SKM-1 treated with dmso at 0.1 percent for 144 hours (cell line): ENCODE data around the gene MIA2.

Experiments
- DNase-seq: peaks from one replicate; lab custom pipeline; 2025; ENCODE audit not compliant: unreplicated experiment; lab: John Stamatoyannopoulos, UW

MIA2 gene

DNA sequence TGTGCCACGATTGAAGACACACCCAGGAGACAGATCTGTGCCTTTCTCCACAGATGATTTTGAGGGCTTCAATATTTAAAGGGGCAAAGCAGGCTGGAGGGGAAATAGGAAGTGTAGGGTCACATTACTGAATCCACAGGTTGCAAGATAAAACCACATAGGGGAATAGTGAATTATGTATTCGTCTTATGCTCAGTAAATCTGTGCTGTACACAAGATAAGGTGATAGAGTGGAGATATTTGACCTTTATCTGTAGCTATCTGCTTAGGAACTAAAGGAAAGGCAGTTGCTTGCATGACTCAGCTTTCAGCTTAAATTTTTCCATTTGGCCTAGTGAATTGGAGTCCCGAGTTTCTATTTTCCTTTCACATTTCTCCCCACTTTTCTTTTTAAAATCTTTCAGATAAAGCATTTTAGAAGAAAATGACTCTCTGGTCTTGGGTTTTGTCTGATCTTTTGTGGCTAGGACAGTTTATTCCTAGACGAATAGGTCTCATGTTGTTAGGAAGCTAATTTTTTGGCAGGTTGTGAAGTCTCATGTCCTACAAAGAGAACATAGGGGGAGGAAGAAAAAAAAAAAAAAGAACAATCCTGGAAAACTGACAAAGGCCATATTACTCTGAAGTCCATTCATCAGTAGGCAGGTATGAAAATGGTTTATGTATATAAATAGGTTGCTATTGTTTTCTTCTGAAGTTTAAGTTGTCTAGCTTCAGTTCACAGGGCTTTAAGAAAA, 143.1 kb downstream of the MIA2 start:
- DNase-seq = no peak

DNA sequence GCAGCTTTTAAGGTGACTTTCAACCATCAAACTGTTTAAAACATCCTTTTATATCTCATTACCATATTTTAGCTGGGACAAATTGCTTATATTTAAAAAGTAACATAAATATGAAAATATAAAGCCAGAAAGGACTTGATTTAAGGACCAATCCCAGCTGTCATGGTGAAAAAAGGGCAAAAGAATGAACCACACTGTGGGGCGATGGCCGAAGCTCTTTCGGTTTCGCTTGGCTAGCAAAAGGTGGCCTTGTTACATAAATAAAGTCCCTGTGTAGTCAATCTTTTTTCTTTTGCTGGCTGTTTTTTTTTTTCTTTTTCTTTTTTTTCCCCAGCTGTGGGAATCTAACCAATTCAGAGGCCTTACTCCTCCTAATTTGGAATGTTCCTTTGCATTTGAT, 147.7 kb downstream of the MIA2 start:
- no peak for DNase-seq

DNA sequence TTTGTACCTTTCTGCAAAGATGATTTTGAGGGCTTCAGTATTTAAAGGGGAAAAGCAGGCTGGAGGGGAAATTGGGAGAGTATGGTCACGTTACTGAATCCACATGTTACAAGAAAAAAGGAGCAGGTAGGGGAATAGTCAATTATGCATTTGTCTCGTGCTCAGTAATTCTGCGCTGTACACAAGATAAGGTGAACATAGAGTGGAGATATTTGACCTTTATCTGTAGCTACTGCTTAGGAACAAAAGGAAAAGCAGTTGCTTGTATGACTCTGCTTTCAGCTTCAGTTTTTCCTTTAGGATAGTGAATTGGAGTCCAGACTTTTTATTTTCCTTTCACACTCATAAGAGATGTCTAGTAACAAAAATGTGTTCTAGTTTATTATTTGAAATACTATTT, 148.7 kb downstream of the MIA2 start:
- no peak for DNase-seq

DNA sequence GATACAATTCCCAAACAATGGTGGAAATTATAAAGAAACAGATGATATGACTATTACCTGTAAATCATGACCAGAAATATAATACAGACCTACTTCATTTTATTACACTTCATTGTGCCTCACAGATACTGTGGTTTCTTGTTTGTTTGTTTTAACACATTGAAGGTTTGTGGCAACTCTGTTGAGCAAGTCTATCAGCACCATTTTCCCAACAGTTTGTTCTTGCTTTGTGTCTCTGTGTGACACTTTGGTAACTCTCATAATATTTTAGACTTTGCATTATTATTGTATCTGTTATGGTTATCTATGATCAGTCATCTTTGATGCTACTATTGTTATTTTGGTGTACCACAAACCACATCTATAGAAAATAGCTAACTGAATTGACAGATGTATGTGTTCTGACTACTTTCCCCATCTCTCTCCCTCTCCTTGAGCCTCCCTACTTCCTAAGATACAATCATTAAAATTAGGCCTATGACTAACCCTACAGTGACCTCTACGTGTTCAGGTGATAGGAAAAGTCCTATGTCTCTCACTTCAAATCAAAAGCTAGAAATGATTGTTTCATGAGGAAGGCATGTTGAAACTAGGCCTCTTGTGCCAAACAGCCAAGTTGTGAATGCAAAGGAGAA, 149.4 kb downstream of the MIA2 start:
- no peak for DNase-seq

DNA sequence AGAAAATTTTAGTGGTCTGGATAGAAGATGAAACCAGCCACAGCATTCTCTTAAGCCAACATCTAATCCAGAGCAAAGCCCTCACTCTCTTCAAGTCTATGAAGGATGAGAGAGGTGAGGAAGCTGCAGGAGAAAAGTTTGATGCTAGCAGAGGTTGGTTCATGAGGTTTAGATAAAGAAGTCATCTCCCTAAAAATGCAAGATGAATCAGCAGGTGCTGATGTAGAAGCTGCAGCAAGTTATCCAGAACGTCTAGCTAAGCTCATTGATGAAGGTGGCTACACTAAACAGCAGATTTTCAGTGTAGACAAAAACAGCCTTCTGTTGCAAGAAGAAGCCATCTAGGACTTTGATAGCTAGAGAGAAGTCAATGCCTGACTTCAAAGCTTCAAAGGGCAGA, 150.0 kb downstream of the MIA2 start:
- DNase-seq = no peak

DNA sequence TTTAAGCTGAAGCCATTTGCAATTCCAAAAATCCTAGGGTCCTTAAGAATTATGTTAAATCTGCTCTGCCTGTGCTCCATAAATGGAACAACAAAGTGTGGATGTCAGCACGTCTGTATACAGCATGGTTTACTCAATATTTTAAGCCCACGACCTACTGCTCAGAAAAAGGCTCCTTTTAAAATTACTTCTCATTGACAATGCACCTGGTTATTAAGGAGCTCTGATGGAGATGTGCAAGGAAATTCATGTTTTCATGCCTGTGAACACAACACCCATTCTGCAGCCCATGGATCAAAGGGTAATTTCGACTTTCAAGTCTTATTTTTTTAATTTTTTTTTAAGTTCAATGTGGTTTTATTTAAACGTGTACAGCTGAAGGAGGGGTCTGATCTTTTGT, 150.5 kb downstream of the MIA2 start:
- DNase-seq = no peak

DNA sequence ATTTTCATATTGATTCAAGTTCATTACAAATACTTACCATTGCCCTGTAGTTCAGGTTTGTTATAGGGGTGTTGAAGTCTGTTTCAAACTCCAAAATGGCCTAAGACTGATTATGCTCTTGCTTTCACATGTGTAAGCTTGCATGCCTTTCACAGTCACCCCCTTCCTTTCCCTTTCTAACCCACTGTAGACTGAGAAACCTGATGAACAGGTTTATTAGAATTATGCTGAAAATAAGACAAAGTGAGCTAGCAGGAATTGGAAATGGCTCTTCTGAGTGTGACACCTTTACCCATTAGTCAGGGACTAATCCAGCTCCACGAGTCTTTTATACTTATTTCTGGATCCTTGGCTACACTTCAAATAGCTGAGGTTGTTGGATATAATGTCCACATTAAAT, 159.6 kb downstream of the MIA2 start:
- no peak for DNase-seq

DNA sequence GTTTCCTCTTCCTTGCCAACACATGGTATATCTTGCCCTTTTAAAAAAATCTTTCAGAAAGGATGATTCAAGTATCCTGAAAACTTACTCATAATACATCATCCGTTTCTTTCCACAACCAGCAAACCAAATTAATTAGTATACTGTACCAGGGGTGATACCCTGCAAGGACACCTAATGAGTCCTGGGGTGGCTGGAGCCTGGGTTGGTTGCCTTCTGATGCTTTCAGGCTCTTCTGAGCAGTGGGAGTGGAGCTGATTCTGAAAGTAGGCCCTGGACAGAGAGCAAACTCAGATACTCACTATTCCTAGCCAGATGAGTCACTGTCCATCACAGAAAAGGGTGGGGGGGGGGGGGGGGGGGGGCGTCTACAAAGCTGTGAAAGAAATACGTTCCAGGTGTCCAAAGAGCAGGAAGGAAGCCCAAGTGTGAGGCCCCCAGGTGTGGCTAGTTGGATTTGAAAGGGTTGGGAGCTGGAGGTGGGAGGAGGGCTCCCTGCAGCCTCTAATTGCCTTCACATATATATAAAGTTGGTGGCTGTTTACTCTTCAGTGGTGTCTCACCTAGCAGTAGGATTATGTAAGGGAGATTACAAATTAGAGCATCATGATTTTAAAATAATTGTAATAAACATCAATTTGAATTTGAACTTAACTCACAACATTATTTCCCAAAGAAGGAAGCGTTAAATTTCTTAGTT, 162.0 kb downstream of the MIA2 start:
- DNase-seq = no peak

DNA sequence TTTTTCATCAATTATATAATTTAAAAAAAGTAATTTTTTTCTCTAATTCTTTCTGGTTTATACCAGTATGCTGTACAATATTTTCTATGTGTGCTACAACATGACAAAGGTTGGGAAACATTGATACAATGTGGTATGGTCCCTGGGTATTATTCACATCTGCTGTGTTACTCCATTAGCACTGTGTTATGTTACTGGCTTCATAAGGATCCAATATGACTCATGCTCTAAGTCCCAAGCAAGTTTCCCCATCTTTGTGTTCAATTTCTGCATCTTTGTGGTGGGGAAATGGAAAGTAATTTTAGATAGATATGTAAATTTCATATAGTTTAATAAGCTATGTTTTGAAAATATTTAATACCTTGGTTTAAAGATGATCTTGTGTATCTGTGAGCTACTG, 162.7 kb downstream of the MIA2 start:
- no peak for DNase-seq

DNA sequence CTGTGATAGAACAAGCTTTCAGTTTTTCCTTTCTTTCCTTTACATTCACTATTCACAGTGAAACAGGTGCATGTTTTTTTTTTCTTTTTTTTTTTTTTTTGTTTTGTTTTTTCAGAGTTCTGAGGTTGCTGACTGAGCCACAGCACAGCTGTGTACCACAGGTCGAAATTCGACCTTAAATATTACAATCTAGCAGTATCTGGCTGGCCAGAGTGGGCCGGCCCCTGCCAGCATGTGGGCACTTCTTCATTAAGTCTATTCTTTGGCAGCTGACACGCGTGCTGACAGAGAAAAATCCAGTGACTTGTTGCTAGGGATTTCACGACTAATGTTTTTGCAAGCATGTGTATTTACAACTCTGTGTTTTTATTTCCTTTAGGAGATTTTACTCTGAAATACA, 164.7 kb downstream of the MIA2 start:
- no peak for DNase-seq

DNA sequence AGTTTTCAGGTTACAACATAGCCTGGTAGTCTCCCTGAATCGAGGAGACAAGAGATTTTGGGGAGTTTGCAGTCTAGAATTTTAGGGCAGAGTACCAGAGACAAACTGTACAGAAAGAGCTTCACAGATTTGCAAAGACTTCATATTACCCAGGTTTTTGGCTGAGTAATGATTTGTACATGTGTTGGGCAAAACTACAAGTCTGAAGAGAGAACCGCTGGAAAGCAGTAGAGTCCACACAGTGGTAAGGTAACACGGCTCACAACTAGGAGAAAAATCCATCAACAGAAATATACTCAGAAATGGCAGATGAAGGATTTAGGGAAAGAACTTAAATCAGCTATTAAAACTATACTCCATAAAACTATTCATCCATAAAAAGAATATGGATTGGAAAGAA, 172.8 kb downstream of the MIA2 start:
- DNase-seq = no peak

DNA sequence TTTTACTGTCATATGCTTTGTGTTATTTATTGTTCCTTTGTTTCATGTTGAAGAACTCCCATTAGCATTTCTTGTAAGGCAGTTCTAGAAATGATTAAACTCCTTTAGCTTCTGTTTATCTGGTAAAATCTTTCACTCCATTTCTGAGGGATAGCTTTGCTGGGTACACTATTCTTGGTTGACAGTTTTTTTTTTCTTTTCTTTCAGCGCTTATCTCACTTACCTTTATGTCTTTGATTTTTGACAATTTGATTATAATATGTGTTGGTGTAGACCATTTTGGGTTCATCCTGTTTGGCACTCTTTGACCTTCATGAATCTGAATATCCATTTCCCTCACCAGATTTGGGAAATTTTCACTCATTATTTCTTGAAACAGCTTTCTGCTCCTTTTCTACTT, 182.4 kb downstream of the MIA2 start:
- no peak for DNase-seq

DNA sequence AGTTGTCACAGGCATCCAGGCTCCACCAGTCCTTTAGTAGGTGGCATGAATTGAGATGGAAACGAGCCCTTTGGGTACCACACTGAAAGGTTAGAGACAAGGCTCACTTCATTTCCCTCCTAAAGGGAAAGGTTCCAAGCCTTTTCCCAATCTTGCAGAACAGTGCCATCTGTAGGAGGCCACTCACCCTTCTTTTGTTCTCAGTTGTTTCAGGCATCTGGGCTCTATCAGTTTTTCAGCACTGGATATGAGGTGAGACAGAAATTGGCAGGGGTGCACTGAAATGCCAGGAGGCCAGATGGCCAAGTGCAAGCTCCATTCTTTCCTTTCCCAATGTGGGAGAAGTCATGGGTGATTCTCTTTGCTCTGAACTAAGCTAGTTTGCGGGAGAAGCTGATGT, 183.3 kb downstream of the MIA2 start:
- no peak for DNase-seq

DNA sequence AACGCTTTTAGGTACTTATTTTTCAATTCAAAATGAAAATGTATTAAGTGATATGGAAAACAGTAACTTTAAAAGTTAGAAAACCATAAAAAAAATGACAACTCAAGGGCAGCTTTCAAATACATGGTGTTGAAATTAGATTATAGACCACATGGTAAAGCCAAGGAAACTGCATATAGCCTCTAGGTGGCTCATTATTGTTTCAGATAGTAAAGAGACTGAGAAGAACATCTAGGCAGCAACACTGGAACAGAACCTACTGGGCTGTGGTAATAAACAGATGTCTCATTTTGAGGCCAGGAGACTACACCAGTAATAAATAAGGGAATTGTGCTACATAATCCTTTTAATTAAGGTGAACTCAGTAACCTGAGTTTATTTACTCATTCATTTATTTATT, 185.6 kb downstream of the MIA2 start:
- DNase-seq = no peak

DNA sequence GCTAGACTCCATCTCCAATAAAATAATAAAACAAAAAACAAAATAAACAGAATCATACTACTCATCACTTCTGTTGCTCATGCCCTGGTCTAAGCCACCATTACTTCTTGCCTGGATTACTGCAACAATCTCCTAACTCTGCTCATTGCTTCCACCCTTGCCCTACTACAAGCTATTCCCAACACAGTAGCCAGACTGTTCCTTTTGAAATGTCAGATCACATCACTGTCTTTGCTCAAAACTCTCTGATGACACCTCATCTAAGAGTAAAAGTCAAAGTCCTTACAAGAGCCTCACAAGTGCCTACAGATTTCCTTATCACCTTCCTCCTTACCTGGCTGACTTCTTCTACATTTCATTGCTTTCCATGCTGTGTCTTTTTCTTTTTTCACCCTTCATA, 188.5 kb downstream of the MIA2 start:
- DNase-seq = no peak

DNA sequence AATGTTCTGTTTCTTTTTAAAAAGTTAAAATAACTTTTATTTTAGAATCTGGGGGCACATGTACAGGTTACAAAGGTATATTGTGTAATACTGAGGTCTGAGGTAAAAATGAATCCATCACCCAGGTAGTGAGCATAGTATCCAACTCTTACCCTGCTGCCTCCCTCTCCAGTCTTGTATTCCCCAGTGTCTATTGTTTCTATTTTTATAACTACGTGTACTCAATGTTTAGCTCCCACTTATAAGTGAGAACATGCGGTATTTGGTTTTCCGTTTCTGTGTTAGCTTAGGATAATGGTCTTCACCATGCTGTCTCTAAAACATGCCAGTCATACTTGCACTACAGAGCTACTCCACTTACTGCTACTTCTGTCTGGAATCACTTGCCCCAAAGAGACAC, 190.1 kb downstream of the MIA2 start:
- DNase-seq = no peak

DNA sequence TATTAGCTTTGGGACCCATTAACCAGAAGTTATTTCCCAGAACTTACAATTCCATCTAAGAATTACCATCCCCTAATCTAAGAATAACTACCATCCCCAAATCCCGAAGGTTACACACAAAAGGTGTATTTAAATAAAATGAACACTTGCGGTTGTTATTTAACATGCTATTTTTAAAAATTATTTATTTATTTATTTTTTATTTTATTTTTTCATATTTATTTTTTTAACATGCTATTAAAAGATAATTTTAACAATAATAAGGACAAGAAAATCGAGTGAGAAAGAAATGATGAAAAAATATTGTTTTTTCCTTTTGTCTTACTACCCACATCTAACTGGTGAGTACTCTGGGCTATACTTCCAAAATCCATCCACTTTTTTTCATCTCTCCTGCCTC, 192.2 kb downstream of the MIA2 start:
- DNase-seq = no peak

DNA sequence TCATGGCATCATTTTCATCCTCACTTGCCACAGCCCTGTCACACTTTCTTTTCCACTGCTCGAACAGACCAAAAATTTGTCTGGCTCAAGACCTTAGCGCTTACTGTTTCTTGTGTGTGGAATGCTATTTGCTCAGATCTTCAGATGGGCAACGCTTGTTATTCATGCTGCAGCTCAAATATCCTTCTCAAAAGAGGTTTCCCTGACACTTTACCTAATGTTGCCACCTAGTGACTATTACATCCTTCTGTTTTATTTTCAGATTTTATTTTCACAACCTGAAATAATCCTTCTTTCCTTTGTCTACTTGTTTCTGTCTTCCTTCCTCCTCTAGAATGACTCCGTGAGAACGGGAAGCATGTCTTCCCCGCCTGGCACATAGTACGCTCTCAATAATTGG, 192.9 kb downstream of the MIA2 start:
- no peak for DNase-seq

DNA sequence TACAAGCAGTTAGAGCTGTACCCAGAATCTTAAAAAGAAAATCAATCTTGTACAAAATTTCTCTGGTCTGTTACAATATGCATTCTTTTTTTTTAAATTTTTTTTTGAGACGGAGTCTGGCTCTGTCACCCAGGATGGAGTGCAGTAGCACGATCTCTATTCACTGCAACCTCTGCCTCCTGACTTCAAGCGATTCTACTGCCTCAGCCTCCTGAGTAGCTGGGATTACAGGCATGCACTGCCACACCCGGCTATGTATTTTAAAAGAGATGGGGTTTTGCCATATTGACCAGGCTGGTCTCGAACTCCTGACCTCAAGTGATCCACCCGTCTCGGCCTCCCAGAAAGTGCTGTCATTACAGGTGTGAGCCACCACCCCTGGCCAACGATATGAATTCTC, 194.4 kb downstream of the MIA2 start:
- no peak for DNase-seq

DNA sequence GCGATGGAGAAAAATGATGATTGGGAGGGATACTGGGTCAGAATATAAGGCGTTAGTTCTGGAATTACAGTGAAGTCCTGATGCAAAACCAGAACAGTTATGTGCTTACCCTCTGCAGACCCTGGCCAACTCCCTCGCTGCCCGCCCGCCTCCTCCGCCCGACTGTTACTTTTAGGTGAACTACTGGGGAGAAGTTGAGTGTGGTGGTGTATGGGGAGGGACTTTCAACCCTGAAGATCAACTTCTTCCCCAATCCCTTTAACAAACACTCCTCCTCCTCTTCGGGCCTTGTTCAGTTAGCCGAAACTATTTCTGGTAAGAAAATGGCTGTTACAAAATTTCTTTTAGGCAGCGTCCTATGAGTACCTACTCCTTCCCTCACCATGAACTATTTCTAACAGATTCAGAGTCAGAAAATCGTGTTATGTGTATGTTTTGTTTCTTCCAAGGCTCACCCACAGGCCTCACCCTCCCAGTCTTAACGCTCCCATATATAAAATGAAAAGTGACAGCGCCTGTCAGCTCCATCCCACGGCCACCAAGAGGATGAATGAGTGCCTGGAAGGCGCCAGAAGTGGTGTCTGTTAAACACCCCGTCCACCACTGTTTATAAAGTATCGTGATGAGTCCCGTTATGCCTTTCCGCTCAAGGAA, 197.2 kb downstream of the MIA2 start:
- DNase-seq = no peak

DNA sequence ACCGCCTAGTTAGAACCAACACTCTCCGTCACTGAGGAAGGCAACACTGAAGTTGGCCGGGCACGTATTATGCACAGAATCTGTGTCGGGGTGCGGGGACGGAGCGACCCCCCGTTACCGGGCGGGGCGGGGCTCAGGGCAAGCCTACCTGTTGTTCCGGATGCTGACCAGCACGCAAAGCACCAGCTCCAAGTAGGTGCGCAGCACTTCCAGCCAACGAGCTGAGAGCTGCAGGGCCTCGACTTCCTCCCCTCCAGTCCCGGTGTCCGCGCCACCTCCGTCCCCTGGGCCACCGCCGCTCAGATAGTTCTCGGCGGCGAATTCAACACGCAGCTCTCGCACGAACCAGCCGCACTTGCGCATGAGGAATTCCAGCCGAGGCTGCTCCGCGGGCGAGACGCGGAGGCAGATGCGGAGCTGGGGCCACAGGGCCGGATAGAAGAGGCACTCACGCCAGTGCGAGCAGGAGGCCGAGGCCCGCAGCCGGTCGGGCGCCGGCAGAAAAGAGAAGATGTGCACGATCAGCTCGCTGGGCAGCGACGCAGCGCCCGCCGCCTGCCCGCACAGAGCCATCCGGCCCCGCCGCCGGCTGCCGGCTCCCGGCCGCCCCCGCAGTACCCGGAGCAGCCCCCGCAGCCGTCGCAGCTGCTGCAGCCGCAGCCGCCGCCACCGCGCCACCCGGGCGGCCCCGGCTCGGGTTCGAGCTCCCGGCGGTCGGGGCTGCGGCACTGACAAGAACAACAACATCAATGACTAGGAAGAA, 197.9 kb downstream of the MIA2 start:
- DNase-seq = no peak
